IMR-90 (cell line): ENCODE measurements around the gene ROR2. TPM values are rescaled to one million over a fixed set of nuclear protein-coding genes. Genes with fewer than 3 reads are reported as not detected.

Experiments used
- ATAC-seq: fragments of 200-7000 bp; cut with Tn5 transposase; 2 replicates; pipeline ENCODE4 v1.9.1; 2020; ENCODE audit warnings: low read depth, mild to moderate bottlenecking, moderate library complexity
- BruUV-seq: library from RNA; stranded (reverse); fragments of 400-500 nt; replicated peaks from 2 replicates; lab custom pipeline; 2021; lab: Mats Ljungman, UMichigan
- CTCF ChIA-PET: fragments of 300-600 bp; formaldehyde crosslinking; extraction: SDS; loops from one replicate; lab custom pipeline; 2021; ENCODE audit warnings: antibody characterized with exemption; lab: Yijun Ruan, JAX
- POLR2A ChIA-PET: fragments of 300-600 bp; sonication (Branson Sonifier 250); formaldehyde crosslinking; loops from one replicate; lab custom pipeline; 2022; ENCODE audit warnings: antibody characterized with exemption; ENCODE audit not compliant: unreplicated experiment; lab: Charles Lee
- DNase-seq: peaks from one replicate; pipeline ENCODE4 v3.0.0; 2013
- H2AFZ ChIP-seq: replicated peaks from 2 replicates; pipeline ENCODE3; 2013; ENCODE audit warnings: low read length, mild to moderate bottlenecking; ENCODE audit not compliant: poor library complexity
- H2AK5ac ChIP-seq: 2 replicates; pipeline ENCODE4 v1.6.1; 2013; ENCODE audit warnings: low read depth, low read length, inconsistent platforms
- H2AK9ac ChIP-seq: replicated peaks from 2 replicates; pipeline ENCODE3; 2013; ENCODE audit warnings: mild to moderate bottlenecking, low read depth, low read length, moderate library complexity; ENCODE audit not compliant: poor library complexity
- H2BK120ac ChIP-seq: 2 replicates; pipeline ENCODE4 v1.6.1; 2013; ENCODE audit warnings: low read depth, low read length, inconsistent platforms
- H2BK15ac ChIP-seq: 3 replicates; pipeline ENCODE4 v1.6.1; 2013; ENCODE audit warnings: low read depth, low read length, inconsistent platforms
- H2BK20ac ChIP-seq: 2 replicates; pipeline ENCODE4 v1.6.1; 2013; ENCODE audit warnings: low read depth, mild to moderate bottlenecking, inconsistent platforms, low read length, moderate library complexity
- H2BK5ac ChIP-seq: 2 replicates; pipeline ENCODE4 v1.6.1; 2013; ENCODE audit warnings: mild to moderate bottlenecking, low read depth, low read length, inconsistent platforms; ENCODE audit not compliant: poor library complexity, severe bottlenecking
- H3K14ac ChIP-seq: replicated peaks from 2 replicates; pipeline ENCODE4 v1.6.1; 2013; ENCODE audit warnings: low read depth, low read length, inconsistent platforms
- H3K18ac ChIP-seq: 2 replicates; pipeline ENCODE4 v1.6.1; 2013; ENCODE audit warnings: low read depth, low read length, control low read depth
- H3K23ac ChIP-seq: 2 replicates; pipeline ENCODE4 v1.6.1; 2013; ENCODE audit warnings: low read depth, low read length, inconsistent platforms
- H3K27ac ChIP-seq: 2 replicates; pipeline ENCODE4 v1.5.1; 2013; ENCODE audit warnings: mild to moderate bottlenecking, control low read depth, low read length; ENCODE audit not compliant: insufficient read depth
- H3K27me3 ChIP-seq: 2 replicates; pipeline ENCODE4 v1.6.1; 2013; ENCODE audit warnings: low read length; ENCODE audit not compliant: control insufficient read depth, insufficient read depth
- H3K36me3 ChIP-seq: 2 replicates; pipeline ENCODE4 v1.6.1; 2013; ENCODE audit warnings: low read length, mixed read lengths; ENCODE audit not compliant: control insufficient read depth, insufficient read depth
- H3K4ac ChIP-seq: 2 replicates; pipeline ENCODE4 v1.6.1; 2013; ENCODE audit warnings: low read depth, low read length, inconsistent platforms
- H3K4me1 ChIP-seq: 2 replicates; pipeline ENCODE4 v1.6.1; 2013; ENCODE audit warnings: low read length, mixed read lengths; ENCODE audit not compliant: control insufficient read depth, insufficient read depth
- H3K4me2 ChIP-seq: 2 replicates; pipeline ENCODE4 v1.6.1; 2013; ENCODE audit warnings: low read depth, mild to moderate bottlenecking, control low read depth, low read length, moderate library complexity
- H3K4me3 ChIP-seq: 2 replicates; pipeline ENCODE4 v1.5.1; 2013; ENCODE audit warnings: low read depth, mild to moderate bottlenecking, control low read depth, low read length, moderate library complexity; ENCODE audit not compliant: insufficient read depth
- H3K56ac ChIP-seq: 2 replicates; pipeline ENCODE4 v1.6.1; 2013; ENCODE audit warnings: low read length, inconsistent platforms; ENCODE audit not compliant: insufficient read depth; ENCODE audit errors: extremely low read depth
- H3K79me1 ChIP-seq, 2 experiments: 2 replicates each; pipeline ENCODE4 v1.6.1; 2013; ENCODE audit warnings: low read length in 2 of 2, inconsistent platforms in 1 of 2, low read depth in 1 of 2
- H3K9ac ChIP-seq: 2 replicates; pipeline ENCODE4 v1.6.1; 2013; ENCODE audit warnings: low read depth, low read length, control low read depth
- H3K9me1 ChIP-seq: 2 replicates; pipeline ENCODE4 v1.6.1; 2013; ENCODE audit warnings: low read length, inconsistent platforms; ENCODE audit not compliant: insufficient read depth
- H3K9me3 ChIP-seq: 2 replicates; pipeline ENCODE4 v1.6.1; 2013; ENCODE audit warnings: low read length; ENCODE audit not compliant: control insufficient read depth, insufficient read depth
- H4K20me1 ChIP-seq: 2 replicates; pipeline ENCODE4 v1.6.1; 2013; ENCODE audit warnings: low read length, inconsistent platforms; ENCODE audit not compliant: insufficient read depth
- H4K5ac ChIP-seq: 2 replicates; pipeline ENCODE4 v1.6.1; 2013; ENCODE audit warnings: mild to moderate bottlenecking, low read depth, low read length, control low read depth
- H4K8ac ChIP-seq, 2 experiments: 2 replicates each; pipeline ENCODE4 v1.6.1; 2013; ENCODE audit warnings: low read depth in 2 of 2, low read length in 2 of 2, control low read depth in 1 of 2, inconsistent platforms in 1 of 2
- H4K91ac ChIP-seq: 2 replicates; pipeline ENCODE4 v1.6.1; 2013; ENCODE audit warnings: low read depth, low read length, inconsistent platforms; ENCODE audit not compliant: insufficient read depth
- BHLHE40 ChIP-seq: fragments of 150-350 bp; IDR thresholded peaks from 2 replicates; pipeline ENCODE4 v1.6.1; 2016; ENCODE audit warnings: mild to moderate bottlenecking, low read depth, low read length
- CEBPB ChIP-seq: IDR thresholded peaks from 2 replicates; pipeline ENCODE4 v1.6.1; 2012; ENCODE audit warnings: low read depth, low read length, improper control_type of control experiment
- CHD1 ChIP-seq: IDR thresholded peaks from 2 replicates; pipeline ENCODE4 v1.6.1; 2012; ENCODE audit warnings: low read depth, low read length, improper control_type of control experiment
- CTCF ChIP-seq: conservative IDR thresholded peaks from 2 replicates; pipeline ENCODE4 v1.5.1; 2012; ENCODE audit warnings: mild to moderate bottlenecking, low read depth, low read length, improper control_type of control experiment
- ELK1 ChIP-seq: fragments of 150-350 bp; IDR thresholded peaks from 2 replicates; pipeline ENCODE4 v1.6.1; 2016; ENCODE audit warnings: low read depth, mild to moderate bottlenecking, low read length, moderate library complexity, borderline replicate concordance
- FOS ChIP-seq: fragments of 150-350 bp; IDR thresholded peaks from 2 replicates; pipeline ENCODE4 v1.6.1; 2016; ENCODE audit warnings: low read depth, low read length
- MAFK ChIP-seq: IDR thresholded peaks from 2 replicates; pipeline ENCODE4 v1.6.1; 2012; ENCODE audit warnings: low read depth, low read length, improper control_type of control experiment
- MAZ ChIP-seq: IDR thresholded peaks from 2 replicates; pipeline ENCODE4 v1.6.1; 2012; ENCODE audit warnings: low read depth, mild to moderate bottlenecking, low read length, improper control_type of control experiment, moderate library complexity, borderline replicate concordance
- MXI1 ChIP-seq: IDR thresholded peaks from 2 replicates; pipeline ENCODE4 v1.6.1; 2012; ENCODE audit warnings: low read depth, mild to moderate bottlenecking, low read length, moderate library complexity, borderline replicate concordance
- NFE2L2 ChIP-seq: fragments of 150-350 bp; IDR thresholded peaks from 2 replicates; pipeline ENCODE4 v1.6.1; 2016; ENCODE audit warnings: low read depth, mild to moderate bottlenecking, low read length
- POLR2A ChIP-seq: IDR thresholded peaks from 2 replicates; pipeline ENCODE4 v1.6.1; 2012; ENCODE audit warnings: mild to moderate bottlenecking, low read depth, low read length
- RAD21 ChIP-seq: IDR thresholded peaks from 2 replicates; pipeline ENCODE4 v1.6.1; 2012; ENCODE audit warnings: low read length, improper control_type of control experiment
- RCOR1 ChIP-seq: IDR thresholded peaks from 2 replicates; pipeline ENCODE4 v1.6.1; 2012; ENCODE audit warnings: mild to moderate bottlenecking, low read length, improper control_type of control experiment; ENCODE audit not compliant: insufficient replicate concordance
- RFX5 ChIP-seq: IDR thresholded peaks from 2 replicates; pipeline ENCODE4 v1.8.0; 2012; ENCODE audit warnings: low read depth, mild to moderate bottlenecking, low read length, moderate library complexity
- SMC3 ChIP-seq: fragments of 150-350 bp; IDR thresholded peaks from 2 replicates; pipeline ENCODE4 v1.6.1; 2016; ENCODE audit warnings: low read depth, mild to moderate bottlenecking, antibody characterized with exemption, low read length, moderate library complexity
- USF2 ChIP-seq: fragments of 150-350 bp; IDR thresholded peaks from 2 replicates; pipeline ENCODE4 v1.6.1; 2017; ENCODE audit warnings: mild to moderate bottlenecking, antibody characterized with exemption, low read length, low read depth
- WGBS, 2 experiments: methylation state at CpG; one replicate each; pipeline versions ENCODE4 v1.1.5 to v1.1.7; 2013; ENCODE audit warnings: missing lambda C conversion rate in 2 of 2; ENCODE audit not compliant: insufficient read length in 1 of 2; ENCODE audit errors: extremely low coverage in 2 of 2; 5-methylcytosine and 5-hydroxymethylcytosine counted together
- dilution Hi-C: fragments of 300-500 bp; cut with HindIII; formaldehyde crosslinking; loops from one replicate; pipeline ENCODE4 v1.14.3; 2018; ENCODE audit warnings: low sequenced_read_pairs; ENCODE audit not compliant: unreplicated experiment
- in situ Hi-C: fragments of 300-500 bp; cut with MboI; formaldehyde crosslinking; loops from 3 replicates; pipeline ENCODE4 v1.14.3; 2019; ENCODE audit warnings: low sequenced_read_pairs, inconsistent platforms, mixed read lengths
- intact Hi-C: fragments of 100-400 bp; cut with micrococcal nuclease; formaldehyde crosslinking; loops from 2 replicates; pipeline ENCODE4 v1.10.0; 2022
- polyA plus RNA-seq, 3 experiments: library from polyadenylated mRNA; depleted of rRNA; stranded (reverse); fragments of >200 nt; gene quantifications; 2 replicates each; pipeline ENCODE4 v1.2.3, GENCODE V29; 2012; ENCODE audit warnings: low replicate concordance in 1 of 3
- total RNA-seq: library from RNA; depleted of rRNA; stranded (reverse); fragments of >200 nt; gene quantifications from 2 replicates; pipeline ENCODE4 v1.2.3, GENCODE V29; 2012

Gene ROR2
- total and polyA plus RNA-seq, 2 of the 4 experiments (the other 2 are of a cell fraction), result 2.3 to 4.8 TPM

- WGBS, 2 experiments, result no CpG with 5 or more reads among the region's 1 CpG
- Histone ChIP-seq H3K79me1 (peaks cover 0 to 17% of the 10 kb centered on the region in 2 experiments; a peak in 2 of 4 replicates), H2BK5ac (no peak overlapping the region), H3K27me3 (no peaks in the 10 kb centered on the region), H3K4me2 (no peak overlapping the region; the same call in 1 of the 2 replicates), H2AK9ac (no peak overlapping the region), H3K23ac (no peak overlapping the region), H3K56ac (no peak overlapping the region), H3K14ac (peak overlapping the region; percentile 14; the same call in 1 of the 2 replicates), H4K5ac (no peak overlapping the region; the same call in 1 of the 2 replicates), H2BK15ac (no peak overlapping the region), H2BK120ac (peak overlapping the region; percentile 73; the same call in 1 of the 2 replicates), H3K4me1 (peaks cover 23% of the 10 kb centered on the region), H4K8ac (peak overlapping the region; percentile 43 to 61; a peak in 2 of 4 replicates), H3K9me1 (peaks cover 6% of the 10 kb centered on the region), H3K18ac (no peak overlapping the region; the same call in 1 of the 2 replicates), H3K9ac (no peak overlapping the region), H3K9me3 (no peaks in the 10 kb centered on the region), H2AFZ (no peak overlapping the region), H2BK20ac (no peak overlapping the region), H4K20me1 (peaks cover 8% of the 10 kb centered on the region; the same call in 1 of the 2 replicates), H3K36me3 (no peaks in the 10 kb centered on the region), H4K91ac (no peak overlapping the region; the same call in 1 of the 2 replicates), H3K27ac (no peak overlapping the region), H3K4ac (no peak overlapping the region), H3K4me3 (no peak overlapping the region), H2AK5ac (no peak overlapping the region)
- BruUV-seq, result no TSS peak
- dilution Hi-C loops (no loop called here), intact Hi-C loops (loop anchor here (5.0 kb wide), 1 partner anchor 50 kb away; no protein-coding TSS in a partner anchor), in situ Hi-C loops (no loop called here)
- DNase-seq, result peak; percentile 64
- ATAC-seq, result peak; percentile 17; the same call in 1 of the 2 replicates
- CTCF ChIA-PET, result no interaction called here
- POLR2A ChIA-PET, result no interaction called here
- no peak for TF ChIP-seq CTCF
- no peak for TF ChIP-seq RCOR1
- no peak for TF ChIP-seq FOS
- no peak for TF ChIP-seq CEBPB
- no peak for TF ChIP-seq USF2
- TF ChIP-seq RAD21, result no peak
- TF ChIP-seq MAFK, result no peak
- TF ChIP-seq NFE2L2, result no peak
- TF ChIP-seq CHD1, result no peak
- no peak for TF ChIP-seq MAZ
- no peak for TF ChIP-seq POLR2A
- no peak for TF ChIP-seq RFX5
- TF ChIP-seq ELK1, result no peak
- TF ChIP-seq SMC3, result no peak
- no peak for TF ChIP-seq MXI1
- TF ChIP-seq BHLHE40, result no peak
Observed at GRCh38 chr9:91897201-91897600, 52.8 kb downstream of the ROR2 start.
